Thyroid gland (tissue), 4 donors: ENCODE results near the gene RABEP2. TPM values are rescaled to one million over a fixed set of nuclear protein-coding genes. Genes with fewer than 3 reads are reported as not detected.

Experiments used
- DNase-seq, 2 donors: peaks; one replicate each; pipeline ENCODE4 v3.0.0-alpha.2; 2019
- H3K27ac ChIP-seq, 3 donors: fragments of 200-600 bp; sonication (generic); 1 replicate in 2 of 3; 2 replicates in 1 of 3; pipeline ENCODE4 v1.5.1; 2016 to 2019; ENCODE audit warnings: mild to moderate bottlenecking in 1 of 3, moderate library complexity in 1 of 3
- H3K27me3 ChIP-seq: fragments of 200-600 bp; sonication (generic); one replicate; pipeline ENCODE4 v1.5.1; 2019
- H3K36me3 ChIP-seq, 2 donors: fragments of 200-600 bp; sonication (generic); one replicate each; pipeline ENCODE4 v1.5.1; 2016 to 2019
- H3K4me1 ChIP-seq, 2 donors: fragments of 200-600 bp; sonication (generic); one replicate each; pipeline ENCODE4 v1.5.1; 2017 to 2019
- H3K4me3 ChIP-seq, 3 donors: fragments of 200-600 bp; sonication (generic); replicated peaks in 1 of 3; 1 replicate in 2 of 3; 2 replicates in 1 of 3; pipeline ENCODE4 v1.5.1; 2016; ENCODE audit warnings: mild to moderate bottlenecking in 1 of 3
- H3K9me3 ChIP-seq: fragments of 200-600 bp; sonication (generic); one replicate; pipeline ENCODE4 v1.5.1; 2017
- POLR2A ChIP-seq, 2 donors: fragments of 450-650 bp; IDR thresholded peaks; one replicate each; pipeline ENCODE4 v1.6.1; 2017; ENCODE audit warnings: antibody characterized with exemption in 2 of 2, mild to moderate bottlenecking in 2 of 2, moderate library complexity in 1 of 2
- WGBS, 2 donors: methylation state at CpG; one replicate each; pipeline ENCODE4 v1.1.5; 2017; 5-methylcytosine and 5-hydroxymethylcytosine counted together
- intact Hi-C: fragments of 100-400 bp; cut with DNase I; formaldehyde crosslinking; loops from one replicate; pipeline ENCODE4 v1.15.1; 2023
- total RNA-seq, 4 donors: library from RNA; depleted of rRNA; stranded (reverse); fragments of >200 nt; gene quantifications; one replicate each; pipeline ENCODE4 v1.2.3, GENCODE V29; 2016
- TF ChIP-seq, protein P1 (sequence below), 6 experiments: fragments of 200-600 bp in 3 of 6; fragments of 450-650 bp in 3 of 6; sonication (generic) in 3 of 6; IDR thresholded peaks; one replicate each; pipeline ENCODE4 v1.5.1; 2016 to 2019; ENCODE audit warnings: antibody characterized with exemption in 6 of 6, mild to moderate bottlenecking in 2 of 6, inconsistent platforms in 1 of 6, moderate library complexity in 1 of 6

The RABEP2 gene
- total RNA-seq, 4 donors from 2014 or later = 36.7 to 55.8 (median 41.2) TPM

DNA sequence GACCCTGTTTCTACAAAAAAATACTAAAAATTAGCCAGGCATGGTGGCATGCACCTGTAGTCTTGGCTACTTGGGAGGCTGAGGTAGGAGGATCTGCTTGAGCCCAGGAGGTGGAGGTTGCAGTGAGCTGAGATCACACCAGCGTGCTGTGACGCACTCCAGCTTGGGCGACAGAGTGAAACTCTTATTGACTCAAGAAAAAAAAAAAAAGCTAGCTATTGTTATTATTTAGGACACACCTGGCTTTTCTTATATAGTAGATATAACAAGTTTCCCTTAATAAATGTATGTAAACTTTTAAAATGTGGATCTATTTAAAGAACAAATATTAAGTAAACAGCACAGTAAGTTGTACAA, 1.8 kb downstream of the RABEP2 start:
- intact Hi-C loops = no loop called here
- no peak overlapping the region for H3K27ac ChIP-seq
- H3K4me1 ChIP-seq = peaks cover 8 to 11% of the 10 kb centered on the region in 2 donors
- TF ChIP-seq, protein P1, sequence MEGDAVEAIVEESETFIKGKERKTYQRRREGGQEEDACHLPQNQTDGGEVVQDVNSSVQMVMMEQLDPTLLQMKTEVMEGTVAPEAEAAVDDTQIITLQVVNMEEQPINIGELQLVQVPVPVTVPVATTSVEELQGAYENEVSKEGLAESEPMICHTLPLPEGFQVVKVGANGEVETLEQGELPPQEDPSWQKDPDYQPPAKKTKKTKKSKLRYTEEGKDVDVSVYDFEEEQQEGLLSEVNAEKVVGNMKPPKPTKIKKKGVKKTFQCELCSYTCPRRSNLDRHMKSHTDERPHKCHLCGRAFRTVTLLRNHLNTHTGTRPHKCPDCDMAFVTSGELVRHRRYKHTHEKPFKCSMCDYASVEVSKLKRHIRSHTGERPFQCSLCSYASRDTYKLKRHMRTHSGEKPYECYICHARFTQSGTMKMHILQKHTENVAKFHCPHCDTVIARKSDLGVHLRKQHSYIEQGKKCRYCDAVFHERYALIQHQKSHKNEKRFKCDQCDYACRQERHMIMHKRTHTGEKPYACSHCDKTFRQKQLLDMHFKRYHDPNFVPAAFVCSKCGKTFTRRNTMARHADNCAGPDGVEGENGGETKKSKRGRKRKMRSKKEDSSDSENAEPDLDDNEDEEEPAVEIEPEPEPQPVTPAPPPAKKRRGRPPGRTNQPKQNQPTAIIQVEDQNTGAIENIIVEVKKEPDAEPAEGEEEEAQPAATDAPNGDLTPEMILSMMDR (IDR thresholded peaks at IDR 0.05) = no peak
- TF ChIP-seq POLR2A (IDR thresholded peaks at IDR 0.05) = no peak
- no peak overlapping the region for H3K4me3 ChIP-seq
- no peaks in the 10 kb centered on the region for H3K27me3 ChIP-seq
- no peaks in the 10 kb centered on the region for H3K9me3 ChIP-seq
- DNase-seq = no peak
- WGBS, 2 donors = 91 to 95% methylated on average over 3 of the region's 3 CpGs
- peaks cover 6 to 17% of the 10 kb centered on the region in 2 donors for H3K36me3 ChIP-seq

DNA sequence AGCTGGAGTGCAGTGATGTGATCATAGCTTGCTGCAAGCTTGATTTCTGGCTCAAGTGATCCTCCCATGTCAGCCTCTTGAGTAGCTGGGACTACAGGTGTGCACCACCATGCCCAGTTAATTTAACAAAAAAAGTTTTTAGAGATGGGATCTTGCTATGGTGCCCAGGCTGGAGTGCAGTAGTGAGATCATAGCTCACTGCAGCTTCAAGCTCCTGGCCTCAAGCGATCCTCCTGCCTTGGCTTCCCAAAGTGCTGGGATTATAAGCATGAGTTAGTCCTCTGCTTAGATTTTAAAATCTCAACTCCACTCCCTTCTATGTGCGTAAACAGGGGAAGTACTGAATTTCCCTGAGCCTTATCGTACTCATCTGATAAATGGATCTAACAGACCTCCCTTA, 6.3 kb downstream of the RABEP2 start:
- Histone ChIP-seq H3K9me3 (no peaks in the 10 kb centered on the region), H3K27ac (no peak overlapping the region), H3K4me1 (peaks cover 0 to 2% of the 10 kb centered on the region in 2 donors), H3K27me3 (no peaks in the 10 kb centered on the region), H3K36me3 (peaks cover 24 to 35% of the 10 kb centered on the region in 2 donors), H3K4me3 (no peak overlapping the region)
- 96 to 100% methylated on average over 3 of the region's 3 CpGs for WGBS, 2 donors
- DNase-seq = no peak
- no peak for TF ChIP-seq POLR2A (IDR thresholded peaks at IDR 0.05)
- TF ChIP-seq, protein P1 (IDR thresholded peaks at IDR 0.05) = no peak
- intact Hi-C loops = no loop called here

DNA sequence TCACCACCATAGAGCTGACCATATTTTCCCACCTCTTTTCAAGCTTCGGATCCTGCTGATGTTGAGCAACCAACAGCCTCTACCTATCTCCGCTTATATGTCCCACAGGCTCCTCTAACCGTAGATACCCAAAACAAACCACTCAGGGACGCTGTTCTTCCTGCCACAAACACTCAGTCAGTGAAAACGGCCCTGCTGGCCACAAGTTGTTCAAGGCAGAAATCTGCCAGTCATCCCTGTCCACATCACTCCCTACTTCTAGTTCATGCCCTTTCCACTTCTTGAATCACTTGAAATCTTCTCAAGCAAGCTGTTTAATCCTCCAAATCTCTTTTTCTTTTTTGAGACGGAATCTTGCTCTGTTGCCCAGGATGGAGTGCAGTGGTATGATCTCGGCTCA, 7.9 kb downstream of the RABEP2 start:
- Histone ChIP-seq H3K27ac (no peak overlapping the region), H3K4me1 (no peaks in the 10 kb centered on the region), H3K36me3 (peaks cover 24 to 35% of the 10 kb centered on the region in 2 donors), H3K27me3 (no peaks in the 10 kb centered on the region), H3K9me3 (no peaks in the 10 kb centered on the region), H3K4me3 (no peak overlapping the region)
- DNase-seq = no peak
- intact Hi-C loops = no loop called here
- 92 to 93% methylated on average over 7 of the region's 7 CpGs for WGBS, 2 donors
- TF ChIP-seq, protein P1 (IDR thresholded peaks at IDR 0.05) = no peak
- TF ChIP-seq POLR2A (IDR thresholded peaks at IDR 0.05) = no peak

DNA sequence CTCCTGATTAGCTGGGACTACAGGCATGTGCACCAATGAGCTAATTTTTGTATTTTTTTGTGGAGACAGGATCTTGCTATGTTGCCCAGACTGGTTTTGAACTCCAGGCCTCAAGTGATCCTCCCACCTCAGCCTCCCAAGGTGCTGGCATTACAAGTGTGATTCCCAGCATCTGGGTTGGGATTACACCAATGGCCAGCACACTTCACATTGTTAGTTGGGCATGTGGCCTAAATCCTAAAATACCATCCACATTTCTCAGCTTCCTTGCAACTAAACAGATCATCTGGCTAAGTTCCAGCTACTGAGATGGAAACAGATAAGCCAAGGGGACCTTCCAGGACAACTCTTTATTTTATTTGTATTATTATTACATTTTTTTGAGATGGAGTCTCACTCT, 9.9 kb downstream of the RABEP2 start:
- H3K36me3 ChIP-seq = peaks cover 24 to 42% of the 10 kb centered on the region in 2 donors
- intact Hi-C loops = no loop called here

DNA sequence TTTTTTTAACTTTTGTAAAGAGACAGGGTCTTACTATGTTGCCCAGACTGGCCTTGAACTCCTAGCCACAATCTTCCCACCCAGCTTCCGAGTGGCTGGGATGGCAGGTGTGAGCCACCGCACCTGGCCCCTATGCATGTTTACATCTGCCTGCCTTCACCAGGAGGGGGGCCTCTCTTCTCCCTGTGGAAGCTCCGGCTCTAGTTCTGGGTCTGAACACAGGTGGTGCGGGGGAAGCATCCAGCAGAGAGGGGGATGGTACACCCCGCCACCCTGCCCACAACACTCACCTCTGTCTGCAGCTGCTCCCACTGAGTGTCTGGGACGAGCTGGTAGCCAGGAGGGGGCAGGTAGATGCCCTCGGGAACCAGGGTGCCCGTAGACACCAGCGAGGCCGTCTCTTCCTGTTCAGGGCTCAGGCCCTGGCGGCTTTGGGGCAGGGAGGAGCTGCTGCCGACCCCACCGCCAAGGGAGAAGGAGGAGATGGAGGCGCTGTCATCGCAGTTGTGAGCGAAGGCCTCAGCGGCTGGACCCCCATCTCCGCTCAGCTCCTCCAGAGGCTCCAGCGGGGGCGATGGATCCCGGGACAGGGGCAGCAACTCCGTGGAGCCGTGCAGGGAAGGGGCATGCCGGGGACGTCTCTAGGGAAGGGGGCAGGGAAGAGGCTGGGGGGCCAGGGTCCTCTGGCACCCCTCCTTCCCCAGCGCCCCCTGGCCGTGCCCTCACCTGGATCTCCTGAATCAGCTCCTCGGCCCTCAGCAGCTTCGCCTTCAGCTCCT, 10.9 kb downstream of the RABEP2 start:
- TF ChIP-seq, protein P1 (IDR thresholded peaks at IDR 0.05) = no peak
- no peak for TF ChIP-seq POLR2A (IDR thresholded peaks at IDR 0.05)
- Histone ChIP-seq H3K4me1 (no peaks in the 10 kb centered on the region), H3K4me3 (no peak overlapping the region), H3K27me3 (no peaks in the 10 kb centered on the region), H3K36me3 (peaks cover 19 to 34% of the 10 kb centered on the region in 2 donors), H3K9me3 (no peaks in the 10 kb centered on the region), H3K27ac (no peak overlapping the region)
- no peak for DNase-seq
- intact Hi-C loops = no loop called here
- WGBS, 2 donors = 95 to 96% methylated on average over 25 of the region's 29 CpGs

More for the DNA sequence above, 9.9 kb downstream of the RABEP2 start:
- no peak for DNase-seq
- Histone ChIP-seq H3K27ac (no peak overlapping the region), H3K27me3 (no peaks in the 10 kb centered on the region), H3K9me3 (no peaks in the 10 kb centered on the region), H3K4me3 (no peak overlapping the region), H3K4me1 (no peaks in the 10 kb centered on the region)
- TF ChIP-seq, protein P1 (IDR thresholded peaks at IDR 0.05) = no peak
- no peak for TF ChIP-seq POLR2A (IDR thresholded peaks at IDR 0.05)
